ENCODE data around the gene HEATR3. TPM values are rescaled to one million over a fixed set of nuclear protein-coding genes. Genes with fewer than 3 reads are reported as not detected.

Gene HEATR3
- total RNA-seq, 1 experiment from 2014 or later: 45.1 TPM

Other genes starting within 250 kb of the HEATR3 start
- 3.0 and 5.4 TPM in 2 replicates for gene ZNF423, start 209.9 kb upstream of the HEATR3 start, total RNA-seq (2014; rRNA removed; shearing (Covaris generic))
- gene CNEP1R1, start 40.7 kb upstream of the HEATR3 start, total RNA-seq (2014; rRNA removed; shearing (Covaris generic)): 29.7 and 40.3 TPM in 2 replicates
- gene TENT4B, start 87.3 kb downstream of the HEATR3 start, total RNA-seq (2014; rRNA removed; shearing (Covaris generic)): 10.5 and 14.5 TPM in 2 replicates
- gene ADCY7, start 200.6 kb downstream of the HEATR3 start, total RNA-seq (2014; rRNA removed; shearing (Covaris generic)): 103 and 121 TPM in 2 replicates